SJCRH30 (cell line): ENCODE measurements around the gene ZNF827. TPM values are rescaled to one million over a fixed set of nuclear protein-coding genes. Genes with fewer than 3 reads are reported as not detected.
A peak's percentile ranks its signal among the peaks of the same experiment; 100 is the strongest.

Source experiments
- DNase-seq, 2 experiments: peaks; one replicate each; pipeline ENCODE4 v3.0.0-alpha.2; 2015 to 2020
- H3K27ac ChIP-seq: fragments of 250-450 bp; sonication (Bioruptor Pico); 2 replicates; pipeline ENCODE4 v1.5.1; 2020; ENCODE audit warnings: mild to moderate bottlenecking, moderate library complexity
- H3K27me3 ChIP-seq: fragments of 250-450 bp; sonication (Bioruptor Pico); 2 replicates; pipeline ENCODE4 v1.5.1; 2020; ENCODE audit warnings: mild to moderate bottlenecking, moderate library complexity
- H3K36me3 ChIP-seq: fragments of 250-450 bp; sonication (Bioruptor Pico); 2 replicates; pipeline ENCODE4 v1.5.1; 2020; ENCODE audit warnings: mild to moderate bottlenecking, moderate library complexity
- H3K4me1 ChIP-seq: fragments of 250-450 bp; sonication (Bioruptor Pico); 2 replicates; pipeline ENCODE4 v1.5.1; 2020; ENCODE audit warnings: mild to moderate bottlenecking, moderate library complexity
- H3K4me3 ChIP-seq: fragments of 250-450 bp; sonication (Bioruptor Pico); 2 replicates; pipeline ENCODE4 v1.5.1; 2020; ENCODE audit warnings: mild to moderate bottlenecking, moderate library complexity
- H3K9me3 ChIP-seq: fragments of 250-450 bp; sonication (Bioruptor Pico); replicated peaks from 2 replicates; pipeline ENCODE4 v1.5.1; 2020; ENCODE audit warnings: mild to moderate bottlenecking, moderate library complexity
- total RNA-seq: library from RNA; depleted of rRNA; stranded (reverse); fragments of >200 nt; shearing (Covaris generic); gene quantifications from 2 replicates; pipeline ENCODE4 v1.2.3, GENCODE V29; 2014

The ZNF827 gene
- total RNA-seq, 1 experiment from 2014 or later, result 10.5 TPM

GRCh38 chr4:145939441-145939750 lies 773 bp upstream of the ZNF827 start:
- no peaks in the 10 kb centered on the region for H3K36me3 ChIP-seq
- H3K27me3 ChIP-seq, result no peaks in the 10 kb centered on the region
- H3K4me3 ChIP-seq, result peak overlapping the region; percentile 96
- H3K4me1 ChIP-seq, result peaks cover 6% of the 10 kb centered on the region; the same call in 1 of the 2 replicates
- no peaks in the 10 kb centered on the region for H3K9me3 ChIP-seq
- H3K27ac ChIP-seq, result no peak overlapping the region; the same call in 1 of the 2 replicates
- DNase-seq, result peak in 1 of 2 experiments; percentile 6

GRCh38 chr4:145937971-145938611 lies 532 bp downstream of the ZNF827 start:
- Histone ChIP-seq H3K4me3 (peak overlapping the region; percentile 96), H3K4me1 (peaks cover 9% of the 10 kb centered on the region; the same call in 1 of the 2 replicates), H3K27me3 (no peaks in the 10 kb centered on the region), H3K36me3 (no peaks in the 10 kb centered on the region), H3K27ac (peak overlapping the region; percentile 87), H3K9me3 (no peaks in the 10 kb centered on the region)
- DNase-seq, result peak; percentile 30 to 50

DNA sequence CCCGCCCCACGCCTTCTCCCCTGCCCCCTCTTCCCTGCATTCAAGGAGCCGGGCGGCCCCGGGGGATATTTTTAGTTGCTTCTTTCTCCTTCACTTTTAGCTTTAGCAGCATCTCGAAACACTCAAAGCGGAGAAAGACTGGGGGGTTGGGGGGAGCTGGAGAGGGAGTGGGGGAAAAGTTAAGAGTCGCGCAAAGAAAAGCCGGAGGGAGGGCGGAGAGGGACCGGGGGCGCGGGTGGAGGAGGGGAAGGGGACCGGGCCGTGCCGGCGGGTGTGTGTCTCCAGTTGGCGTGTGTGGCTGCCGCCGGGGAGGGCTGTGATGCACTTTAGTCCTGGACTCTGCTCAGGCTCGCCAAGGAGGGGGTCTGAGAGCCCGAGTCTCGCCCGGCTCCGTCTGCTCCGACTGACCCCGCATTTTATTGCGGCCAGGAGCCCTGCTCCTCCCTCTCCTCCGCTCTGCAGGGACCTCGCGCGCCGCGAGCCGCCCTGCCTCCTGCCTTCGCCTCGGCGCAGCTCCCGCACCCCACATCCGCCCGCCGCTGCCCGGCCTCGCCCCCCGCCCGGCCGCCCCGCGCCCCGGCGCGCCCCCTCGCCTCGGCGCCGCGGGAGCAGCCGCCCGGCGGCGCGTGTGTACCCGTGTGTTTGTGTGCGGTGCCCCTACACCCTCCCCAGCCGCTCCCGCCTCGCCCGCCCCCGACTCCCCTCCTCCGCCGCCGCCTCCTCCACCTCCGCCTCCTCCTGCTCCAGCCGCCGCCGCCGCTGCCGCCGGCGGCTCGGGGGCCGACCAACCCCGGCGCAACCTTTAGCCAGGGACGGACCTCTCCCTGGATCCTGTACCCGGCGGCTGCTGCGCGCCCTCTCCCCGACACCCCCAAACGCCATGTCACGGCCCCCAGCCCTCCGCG lies 1.4 kb downstream of the ZNF827 start:
- Histone ChIP-seq H3K27me3 (no peaks in the 10 kb centered on the region), H3K9me3 (no peaks in the 10 kb centered on the region), H3K4me1 (peaks cover 9% of the 10 kb centered on the region; the same call in 1 of the 2 replicates), H3K27ac (peak overlapping the region; percentile 87), H3K36me3 (no peaks in the 10 kb centered on the region), H3K4me3 (peak overlapping the region; percentile 96)
- peak; percentile 70 to 71 for DNase-seq

GRCh38 chr4:145936142-145936996 lies 2.3 kb downstream of the ZNF827 start:
- H3K4me1 ChIP-seq, result peaks cover 9% of the 10 kb centered on the region; the same call in 1 of the 2 replicates
- DNase-seq, result peak; percentile 81 to 85
- H3K27ac ChIP-seq, result peak overlapping the region; percentile 81
- no peaks in the 10 kb centered on the region for H3K36me3 ChIP-seq
- H3K27me3 ChIP-seq, result no peaks in the 10 kb centered on the region
- H3K4me3 ChIP-seq, result peak overlapping the region; percentile 96
- no peaks in the 10 kb centered on the region for H3K9me3 ChIP-seq

DNA sequence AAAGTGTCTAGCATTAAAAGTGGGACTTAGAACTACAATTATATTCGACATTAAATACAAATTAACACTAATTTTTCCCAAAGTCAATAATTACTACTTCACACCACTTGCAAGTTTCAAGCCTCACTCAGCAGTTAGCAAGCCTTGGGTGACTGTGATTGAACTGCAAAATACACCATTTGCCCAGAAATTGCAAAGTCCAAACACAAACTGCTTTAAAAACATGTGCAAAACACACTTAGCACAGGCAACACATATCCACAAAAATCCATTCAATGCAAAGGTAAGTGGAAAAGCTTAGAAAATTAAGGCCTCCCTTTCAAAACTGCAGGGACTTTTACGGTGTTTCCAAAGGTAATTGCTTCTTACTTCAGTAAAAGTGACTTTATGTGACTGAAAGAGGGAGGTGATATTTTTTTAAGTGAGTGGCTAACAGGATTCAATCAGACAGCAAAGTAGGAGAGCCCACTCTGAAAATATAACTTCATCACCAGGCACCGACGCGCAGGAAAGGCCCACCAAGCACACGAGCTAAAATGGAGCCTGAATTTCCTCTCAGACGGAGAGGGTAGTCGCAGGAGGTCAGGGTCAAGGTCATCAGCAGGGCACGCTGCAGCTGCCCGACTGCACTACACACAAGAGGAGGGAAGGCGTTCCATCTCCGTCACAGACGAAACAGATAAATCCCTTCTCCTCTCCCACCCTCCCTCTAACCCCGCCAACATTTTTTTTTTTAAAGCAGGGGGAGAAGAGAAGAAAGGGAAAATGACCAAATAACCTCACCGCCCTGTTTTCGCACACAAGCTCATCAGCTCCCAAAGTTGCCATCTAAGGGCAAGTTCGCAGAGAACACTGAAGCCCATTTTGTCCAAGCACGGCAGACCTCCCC lies 3.1 kb downstream of the ZNF827 start:
- Histone ChIP-seq H3K36me3 (no peaks in the 10 kb centered on the region), H3K4me1 (peaks cover 9% of the 10 kb centered on the region; the same call in 1 of the 2 replicates), H3K9me3 (no peaks in the 10 kb centered on the region), H3K4me3 (peak overlapping the region; percentile 96), H3K27ac (peak overlapping the region; percentile 81), H3K27me3 (no peaks in the 10 kb centered on the region)
- DNase-seq, result peak; percentile 57 to 64

DNA sequence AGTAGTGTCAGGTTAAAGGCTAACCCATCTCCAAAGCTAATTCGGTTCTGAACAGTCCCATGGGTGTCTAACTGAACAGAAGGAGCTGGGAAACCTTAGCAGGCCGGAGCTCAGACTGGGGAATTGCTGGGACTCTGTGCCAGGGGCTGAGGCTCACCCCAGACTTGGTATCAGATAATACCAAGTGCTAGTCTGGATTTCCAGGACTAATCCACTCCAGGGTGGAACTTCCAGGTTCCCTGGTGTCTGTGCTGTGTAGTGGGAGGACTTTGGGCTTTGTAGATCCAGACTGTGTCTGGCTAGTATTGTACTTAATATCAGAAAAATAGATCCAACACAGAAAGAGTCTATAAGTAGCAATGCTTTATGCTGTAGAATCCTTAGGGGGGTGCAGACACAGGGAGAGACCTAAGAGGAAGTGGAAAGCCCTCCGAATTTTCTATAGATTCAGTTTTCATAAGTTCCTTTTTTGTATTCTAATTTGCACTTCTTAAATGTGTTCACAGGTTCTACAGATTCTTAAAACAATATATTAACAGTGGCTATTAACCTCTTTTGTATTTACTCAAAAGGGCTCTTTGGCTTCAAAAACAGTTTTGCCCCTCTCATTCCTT lies 4.1 kb downstream of the ZNF827 start:
- H3K27ac ChIP-seq, result peak overlapping the region; percentile 81; the same call in 1 of the 2 replicates
- H3K4me3 ChIP-seq, result no peak overlapping the region
- H3K9me3 ChIP-seq, result no peaks in the 10 kb centered on the region
- H3K36me3 ChIP-seq, result no peaks in the 10 kb centered on the region
- H3K27me3 ChIP-seq, result no peaks in the 10 kb centered on the region
- DNase-seq, result peak in 1 of 2 experiments; percentile 7
- peaks cover 9% of the 10 kb centered on the region; the same call in 1 of the 2 replicates for H3K4me1 ChIP-seq

GRCh38 chr4:145933134-145933533 lies 5.5 kb downstream of the ZNF827 start:
- no peak overlapping the region for H3K4me3 ChIP-seq
- H3K9me3 ChIP-seq, result no peaks in the 10 kb centered on the region
- DNase-seq, result no peak
- H3K27ac ChIP-seq, result no peak overlapping the region
- peaks cover 9% of the 10 kb centered on the region; the same call in 1 of the 2 replicates for H3K4me1 ChIP-seq
- H3K36me3 ChIP-seq, result no peaks in the 10 kb centered on the region
- H3K27me3 ChIP-seq, result no peaks in the 10 kb centered on the region

DNA sequence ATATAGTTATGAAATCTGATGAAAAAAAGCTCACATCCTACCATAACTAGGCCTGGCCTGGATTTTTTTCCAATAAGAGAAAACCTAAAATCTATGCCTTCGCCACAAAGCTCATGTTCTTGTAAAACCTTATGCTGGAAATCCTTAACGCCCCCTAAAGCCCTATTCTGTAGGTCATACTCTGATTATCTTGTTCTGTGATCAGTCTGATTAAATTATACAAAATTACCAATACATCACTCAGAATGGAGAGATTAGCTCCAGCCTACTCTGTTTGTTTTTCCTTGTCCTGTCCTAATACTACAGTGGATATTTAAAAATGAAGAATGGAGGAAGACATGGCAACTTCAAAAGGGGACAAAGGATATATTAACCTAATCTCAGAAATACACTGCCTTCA lies 7.2 kb downstream of the ZNF827 start:
- Histone ChIP-seq H3K27ac (no peak overlapping the region), H3K27me3 (no peaks in the 10 kb centered on the region), H3K4me3 (no peak overlapping the region), H3K36me3 (no peaks in the 10 kb centered on the region), H3K9me3 (no peaks in the 10 kb centered on the region), H3K4me1 (peaks cover 9% of the 10 kb centered on the region; the same call in 1 of the 2 replicates)
- DNase-seq, result no peak

DNA sequence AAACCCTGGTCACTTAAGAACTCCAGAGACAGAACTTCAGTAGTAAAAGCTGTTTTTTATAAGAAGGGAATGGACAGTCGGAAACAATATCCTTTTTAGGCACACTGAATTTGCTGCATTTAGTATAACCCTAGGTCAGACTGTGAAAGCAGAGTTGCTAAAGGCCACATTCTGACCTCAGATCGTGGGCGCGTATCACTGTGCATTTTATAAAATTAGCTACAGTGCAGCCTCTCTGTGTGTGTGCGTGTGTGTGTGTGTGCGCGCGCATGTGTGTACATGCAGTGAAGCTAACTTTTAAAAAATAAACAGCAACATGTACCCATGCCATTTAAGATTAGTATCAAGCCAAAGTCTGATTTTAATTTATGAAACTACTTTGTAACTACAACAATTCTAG lies 8.0 kb downstream of the ZNF827 start:
- Histone ChIP-seq H3K27me3 (no peaks in the 10 kb centered on the region), H3K36me3 (no peaks in the 10 kb centered on the region), H3K4me1 (peaks cover 9% of the 10 kb centered on the region; the same call in 1 of the 2 replicates), H3K4me3 (no peak overlapping the region), H3K27ac (no peak overlapping the region), H3K9me3 (no peaks in the 10 kb centered on the region; the same call in 1 of the 2 replicates)
- DNase-seq, result no peak

- H3K36me3 ChIP-seq, result no peaks in the 10 kb centered on the region
- H3K4me1 ChIP-seq, result peaks cover 6% of the 10 kb centered on the region; the same call in 1 of the 2 replicates
- H3K4me3 ChIP-seq, result no peak overlapping the region
- no peak overlapping the region for H3K27ac ChIP-seq
- H3K9me3 ChIP-seq, result no peaks in the 10 kb centered on the region; the same call in 1 of the 2 replicates
- no peak for DNase-seq
- H3K27me3 ChIP-seq, result no peaks in the 10 kb centered on the region
These were observed 9.0 kb downstream of the ZNF827 start for GRCh38 chr4:145929415-145930178.

DNA sequence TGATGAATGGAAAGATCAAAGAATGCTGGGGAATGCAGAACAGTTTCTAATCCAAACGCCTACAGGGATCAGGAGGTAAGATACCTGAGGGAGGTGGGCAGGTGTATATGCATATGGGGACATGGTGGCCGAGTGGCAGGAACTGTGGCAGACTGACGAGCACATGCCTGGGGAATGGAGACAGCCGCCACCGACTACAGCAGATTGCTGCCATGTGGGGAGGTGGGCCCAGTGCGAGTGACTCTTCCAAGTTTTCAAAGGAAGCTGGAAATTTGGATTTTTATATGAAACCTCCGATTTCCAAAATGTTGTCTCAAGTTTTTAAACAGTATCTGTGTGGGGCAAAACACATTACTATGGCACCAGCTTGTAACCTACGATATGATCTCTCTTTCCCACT lies 9.9 kb downstream of the ZNF827 start:
- H3K4me3 ChIP-seq, result no peak overlapping the region
- no peaks in the 10 kb centered on the region; the same call in 1 of the 2 replicates for H3K9me3 ChIP-seq
- no peak overlapping the region for H3K27ac ChIP-seq

GRCh38 chr4:145927030-145927429 lies 11.6 kb downstream of the ZNF827 start:
- Histone ChIP-seq H3K27me3 (no peaks in the 10 kb centered on the region), H3K36me3 (no peaks in the 10 kb centered on the region), H3K9me3 (no peaks in the 10 kb centered on the region; the same call in 1 of the 2 replicates), H3K4me3 (no peak overlapping the region), H3K27ac (no peak overlapping the region), H3K4me1 (no peaks in the 10 kb centered on the region)
- DNase-seq, result no peak

More for the DNA sequence above, 9.9 kb downstream of the ZNF827 start:
- Histone ChIP-seq H3K27me3 (no peaks in the 10 kb centered on the region), H3K36me3 (no peaks in the 10 kb centered on the region), H3K4me1 (0 out of 2 replicates have a peak, but pooled peaks cover 2% of the 10 kb centered on the region)
- no peak for DNase-seq
